ENCODE data around the gene NUDT3.
"Not testable (repeated sequence)": the region's sequence is repeated elsewhere in the genome, so short reads cannot be mapped to it uniquely, and the experiment has no call there.

NUDT3 gene

GRCh38 chr6:34247481-34248197 lies 144.8 kb downstream of the NUDT3 start:
- DNase-seq = no peak

- DNase-seq = peak; percentile 61
Measured at GRCh38 chr6:34246563-34247391, 145.7 kb downstream of the NUDT3 start.

GRCh38 chr6:34246249-34246562 lies 146.3 kb downstream of the NUDT3 start:
- no peak for DNase-seq

GRCh38 chr6:34245761-34246140 lies 146.7 kb downstream of the NUDT3 start:
- DNase-seq = not testable (repeated sequence)

GRCh38 chr6:34245032-34245760 lies 147.3 kb downstream of the NUDT3 start:
- not testable (repeated sequence) for DNase-seq

GRCh38 chr6:34243901-34244884 lies 148.3 kb downstream of the NUDT3 start:
- DNase-seq = peak; percentile 18

GRCh38 chr6:34243131-34243771 lies 149.2 kb downstream of the NUDT3 start:
- DNase-seq = no peak

GRCh38 chr6:34242252-34243130 lies 150.0 kb downstream of the NUDT3 start:
- DNase-seq = no peak

- no peak for DNase-seq
Measured at GRCh38 chr6:34241351-34242215, 150.9 kb downstream of the NUDT3 start.

GRCh38 chr6:34240329-34241248 lies 151.9 kb downstream of the NUDT3 start:
- DNase-seq = no peak

- no peak for DNase-seq
Measured at GRCh38 chr6:34239893-34240292, 152.6 kb downstream of the NUDT3 start.

- DNase-seq = no peak
Measured at GRCh38 chr6:34239500-34239825, 153.0 kb downstream of the NUDT3 start.

GRCh38 chr6:34238585-34239499 lies 153.6 kb downstream of the NUDT3 start:
- DNase-seq = no peak

GRCh38 chr6:34237722-34238584 lies 154.5 kb downstream of the NUDT3 start:
- peak; percentile 74 for DNase-seq

- DNase-seq = peak; percentile 37
Measured at GRCh38 chr6:34237316-34237721, 155.2 kb downstream of the NUDT3 start.

- DNase-seq = peak; percentile 91
Measured at GRCh38 chr6:34236443-34237315, 155.8 kb downstream of the NUDT3 start, which contains the start of gene HMGA1. Gene HMGA1 (plus strand): TSS chr6:34236873. CDS start chr6:34240781, 3,908 bp downstream.
